Natural killer cell treated with Interleukin-12 subunit alpha and Interleukin-12 subunit beta and Interleukin-15 and Interleukin-18, amount 100 ng/mL, for 72 hours (primary cell): ENCODE results near the gene SDC4. TPM values are rescaled to one million over a fixed set of nuclear protein-coding genes. Genes with fewer than 3 reads are reported as not detected.
"Not testable (repeated sequence)": the region's sequence is repeated elsewhere in the genome, so short reads cannot be mapped to it uniquely, and the experiment has no call there.

Experiments used
- ATAC-seq, 2 donors: fragments of 150-1000 bp; cut with Tn5 transposase in 1 of 2; sonication (Bioruptor Pico), chemical (Tn5 transposase) in 1 of 2; 2 replicates each; pipeline ENCODE4 v1.10.0; 2021
- DNase-seq: peaks from one replicate; pipeline ENCODE4 v3.0.0; 2022; ENCODE audit warnings: low spot score
- H3K27ac Mint-ChIP-seq, 2 donors: 1 replicate in 1 of 2; 2 replicates in 1 of 2; pipeline ENCODE4 v1.8.0; 2022; ENCODE audit warnings: mixed read lengths in 2 of 2, mild to moderate bottlenecking in 1 of 2, moderate library complexity in 1 of 2
- H3K27me3 Mint-ChIP-seq, 2 donors: 1 replicate in 1 of 2; 2 replicates in 1 of 2; pipeline ENCODE4 v1.8.0; 2022; ENCODE audit warnings: mixed read lengths in 2 of 2
- H3K36me3 Mint-ChIP-seq: one replicate; pipeline ENCODE4 v1.8.0; 2022; ENCODE audit warnings: mixed read lengths
- H3K4me1 Mint-ChIP-seq, 2 donors: 1 replicate in 1 of 2; 2 replicates in 1 of 2; pipeline ENCODE4 v1.8.0; 2022; ENCODE audit warnings: low read depth in 2 of 2, mixed read lengths in 2 of 2, mild to moderate bottlenecking in 1 of 2
- H3K4me3 Mint-ChIP-seq: one replicate; pipeline ENCODE4 v1.8.0; 2022; ENCODE audit warnings: mixed read lengths
- H3K9me3 Mint-ChIP-seq: 2 replicates; pipeline ENCODE4 v1.8.0; 2022; ENCODE audit warnings: mixed read lengths
- total RNA-seq, 2 donors: library from RNA; stranded (reverse); gene quantifications; one replicate each; pipeline ENCODE4 v1.2.3, GENCODE V29; 2022

SDC4 gene
- total RNA-seq, 2 donors from 2014 or later: 23.3 to 43.5 TPM

- Mint-ChIP-seq H3K27ac (no peak overlapping the region), H3K27me3 (no peaks in the 10 kb centered on the region)
- no peak for ATAC-seq
These were observed 10.8 kb upstream of the SDC4 start for GRCh38 chr20:45359069-45359405.

GRCh38 chr20:45358282-45359068 lies 10.3 kb upstream of the SDC4 start:
- H3K36me3 Mint-ChIP-seq: no peaks in the 10 kb centered on the region
- no peak for ATAC-seq
- H3K9me3 Mint-ChIP-seq: no peaks in the 10 kb centered on the region
- peaks cover 21 to 27% of the 10 kb centered on the region in 2 donors for H3K4me1 Mint-ChIP-seq
- H3K4me3 Mint-ChIP-seq: no peak overlapping the region
- no peak for DNase-seq
- H3K27ac Mint-ChIP-seq: no peak overlapping the region
- no peaks in the 10 kb centered on the region for H3K27me3 Mint-ChIP-seq

More at GRCh38 chr20:45359069-45359405, 10.8 kb upstream of the SDC4 start:
- Mint-ChIP-seq H3K4me1 (peaks cover 26 to 32% of the 10 kb centered on the region in 2 donors), H3K9me3 (no peaks in the 10 kb centered on the region), H3K36me3 (no peaks in the 10 kb centered on the region), H3K4me3 (no peak overlapping the region)
- DNase-seq: no peak

- DNase-seq (no peak), ATAC-seq (peak; percentile 80)
- H3K4me3 Mint-ChIP-seq: peak overlapping the region; percentile 46
- H3K4me1 Mint-ChIP-seq: peaks cover 15 to 19% of the 10 kb centered on the region in 2 donors
- peak overlapping the region; percentile 63 to 74 for H3K27ac Mint-ChIP-seq
- H3K36me3 Mint-ChIP-seq: no peaks in the 10 kb centered on the region
- no peaks in the 10 kb centered on the region for H3K9me3 Mint-ChIP-seq
- no peaks in the 10 kb centered on the region for H3K27me3 Mint-ChIP-seq
These were observed 7.2 kb upstream of the SDC4 start for GRCh38 chr20:45355209-45356084.

- H3K36me3 Mint-ChIP-seq: no peaks in the 10 kb centered on the region
- H3K9me3 Mint-ChIP-seq: no peaks in the 10 kb centered on the region
- H3K4me1 Mint-ChIP-seq: peaks cover 15 to 19% of the 10 kb centered on the region in 2 donors
- peak overlapping the region; percentile 46 for H3K4me3 Mint-ChIP-seq
- DNase-seq (no peak), ATAC-seq (no peak)
- no peaks in the 10 kb centered on the region for H3K27me3 Mint-ChIP-seq
- peak overlapping the region; percentile 63 to 74 for H3K27ac Mint-ChIP-seq
These were observed 6.4 kb upstream of the SDC4 start for GRCh38 chr20:45354423-45355208.

GRCh38 chr20:45353746-45354145 lies 5.5 kb upstream of the SDC4 start:
- peaks cover 15 to 19% of the 10 kb centered on the region in 2 donors for H3K4me1 Mint-ChIP-seq
- peak overlapping the region in 1 of 2 donors; percentile 74 for H3K27ac Mint-ChIP-seq
- no peak for DNase-seq
- H3K9me3 Mint-ChIP-seq: no peaks in the 10 kb centered on the region
- no peak for ATAC-seq
- H3K4me3 Mint-ChIP-seq: no peak overlapping the region
- no peaks in the 10 kb centered on the region for H3K27me3 Mint-ChIP-seq
- H3K36me3 Mint-ChIP-seq: no peaks in the 10 kb centered on the region

- DNase-seq: no peak
- Mint-ChIP-seq H3K27me3 (no peaks in the 10 kb centered on the region), H3K9me3 (no peaks in the 10 kb centered on the region)
These were observed 4.5 kb upstream of the SDC4 start for GRCh38 chr20:45352729-45353128.

GRCh38 chr20:45350795-45351194 lies 2.6 kb upstream of the SDC4 start:
- H3K27ac Mint-ChIP-seq, H3K4me3 Mint-ChIP-seq, H3K36me3 Mint-ChIP-seq, H3K27me3 Mint-ChIP-seq, DNase-seq, ATAC-seq, H3K9me3 Mint-ChIP-seq: not testable (repeated sequence)
- peaks cover 30 to 32% of the 10 kb centered on the region in 2 donors for H3K4me1 Mint-ChIP-seq

More at GRCh38 chr20:45352729-45353128, 4.5 kb upstream of the SDC4 start:
- ATAC-seq: no peak
- Mint-ChIP-seq H3K4me3 (no peak overlapping the region), H3K4me1 (peaks cover 17 to 23% of the 10 kb centered on the region in 2 donors), H3K27ac (no peak overlapping the region), H3K36me3 (no peaks in the 10 kb centered on the region)

- Mint-ChIP-seq H3K4me3 (no peak overlapping the region), H3K4me1 (peaks cover 29 to 32% of the 10 kb centered on the region in 2 donors)
- no peak for DNase-seq
These were observed 2.0 kb upstream of the SDC4 start for GRCh38 chr20:45350217-45350616.

GRCh38 chr20:45347297-45347935 lies 808 bp downstream of the SDC4 start:
- Mint-ChIP-seq H3K4me3 (peak overlapping the region; percentile 88), H3K27ac (peak overlapping the region; percentile 56 to 60), H3K4me1 (peaks cover 23 to 29% of the 10 kb centered on the region in 2 donors), H3K36me3 (no peaks in the 10 kb centered on the region), H3K27me3 (no peaks in the 10 kb centered on the region), H3K9me3 (no peaks in the 10 kb centered on the region)
- ATAC-seq (peak in 1 of 2 donors; percentile 4), DNase-seq (no peak)

More at GRCh38 chr20:45350217-45350616, 2.0 kb upstream of the SDC4 start:
- Mint-ChIP-seq H3K9me3 (no peaks in the 10 kb centered on the region), H3K27me3 (no peaks in the 10 kb centered on the region), H3K36me3 (no peaks in the 10 kb centered on the region), H3K27ac (no peak overlapping the region)
- ATAC-seq: no peak

GRCh38 chr20:45346851-45347250 lies 1.4 kb downstream of the SDC4 start:
- peak overlapping the region; percentile 88 for H3K4me3 Mint-ChIP-seq
- H3K4me1 Mint-ChIP-seq: peaks cover 23 to 29% of the 10 kb centered on the region in 2 donors
- no peaks in the 10 kb centered on the region for H3K36me3 Mint-ChIP-seq
- H3K27me3 Mint-ChIP-seq: no peaks in the 10 kb centered on the region
- H3K27ac Mint-ChIP-seq: peak overlapping the region; percentile 56 to 60
- no peak for ATAC-seq
- no peaks in the 10 kb centered on the region for H3K9me3 Mint-ChIP-seq
- no peak for DNase-seq

- Mint-ChIP-seq H3K9me3 (no peaks in the 10 kb centered on the region), H3K4me1 (peaks cover 23 to 29% of the 10 kb centered on the region in 2 donors), H3K4me3 (peak overlapping the region; percentile 88), H3K27ac (peak overlapping the region; percentile 56 to 60), H3K36me3 (no peaks in the 10 kb centered on the region), H3K27me3 (no peaks in the 10 kb centered on the region)
- peak; percentile 68 for DNase-seq
- ATAC-seq: peak; percentile 30 to 34
These were observed 1.9 kb downstream of the SDC4 start for GRCh38 chr20:45346291-45346718.

- Mint-ChIP-seq H3K4me3 (peak overlapping the region; percentile 88), H3K27ac (peak overlapping the region; percentile 56 to 60), H3K27me3 (no peaks in the 10 kb centered on the region), H3K36me3 (no peaks in the 10 kb centered on the region), H3K9me3 (no peaks in the 10 kb centered on the region), H3K4me1 (peaks cover 23 to 29% of the 10 kb centered on the region in 2 donors)
- DNase-seq (no peak), ATAC-seq (no peak)
These were observed 2.9 kb downstream of the SDC4 start for GRCh38 chr20:45345104-45345936.
